ENCODE data around the gene ITGB7. TPM values are rescaled to one million over a fixed set of nuclear protein-coding genes. Genes with fewer than 3 reads are reported as not detected.

Gene ITGB7
- total and polyA plus RNA-seq, 10 of the 15 experiments (the other 5 are each of a cell fraction or from before 2014, with no cell fraction given): 54.5 to 487 (median 252) TPM

DNA sequence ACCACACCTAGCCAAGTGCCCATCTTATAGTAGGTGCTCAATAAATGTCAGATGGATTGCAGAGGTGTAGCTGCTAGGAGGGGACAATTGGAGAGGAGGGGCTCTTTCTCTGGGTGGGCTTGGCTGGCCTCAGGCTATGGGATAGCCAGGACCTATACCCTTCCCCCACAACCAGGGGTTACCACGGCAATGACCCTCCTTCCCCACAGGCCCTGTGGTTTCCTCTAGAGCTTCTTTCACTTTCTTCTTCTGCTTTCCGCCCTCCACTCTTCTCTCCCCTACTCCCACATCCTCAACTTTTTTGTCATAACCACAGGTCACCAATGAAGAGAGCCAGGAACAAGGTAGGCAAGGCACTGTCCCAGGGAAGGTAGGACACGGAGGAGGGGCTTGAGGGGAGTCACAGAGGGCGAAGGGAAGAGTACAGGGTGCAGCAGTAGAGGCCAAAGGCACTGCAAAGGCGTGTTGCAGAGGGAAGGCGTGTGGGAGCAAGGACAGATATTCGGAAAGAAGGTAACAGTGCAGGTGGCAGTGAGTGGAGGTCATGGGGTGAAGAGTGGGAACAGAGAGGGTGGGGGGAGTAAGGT, 1.9 kb upstream of the ITGB7 start (continued):
- TF ChIP-seq, protein P1, sequence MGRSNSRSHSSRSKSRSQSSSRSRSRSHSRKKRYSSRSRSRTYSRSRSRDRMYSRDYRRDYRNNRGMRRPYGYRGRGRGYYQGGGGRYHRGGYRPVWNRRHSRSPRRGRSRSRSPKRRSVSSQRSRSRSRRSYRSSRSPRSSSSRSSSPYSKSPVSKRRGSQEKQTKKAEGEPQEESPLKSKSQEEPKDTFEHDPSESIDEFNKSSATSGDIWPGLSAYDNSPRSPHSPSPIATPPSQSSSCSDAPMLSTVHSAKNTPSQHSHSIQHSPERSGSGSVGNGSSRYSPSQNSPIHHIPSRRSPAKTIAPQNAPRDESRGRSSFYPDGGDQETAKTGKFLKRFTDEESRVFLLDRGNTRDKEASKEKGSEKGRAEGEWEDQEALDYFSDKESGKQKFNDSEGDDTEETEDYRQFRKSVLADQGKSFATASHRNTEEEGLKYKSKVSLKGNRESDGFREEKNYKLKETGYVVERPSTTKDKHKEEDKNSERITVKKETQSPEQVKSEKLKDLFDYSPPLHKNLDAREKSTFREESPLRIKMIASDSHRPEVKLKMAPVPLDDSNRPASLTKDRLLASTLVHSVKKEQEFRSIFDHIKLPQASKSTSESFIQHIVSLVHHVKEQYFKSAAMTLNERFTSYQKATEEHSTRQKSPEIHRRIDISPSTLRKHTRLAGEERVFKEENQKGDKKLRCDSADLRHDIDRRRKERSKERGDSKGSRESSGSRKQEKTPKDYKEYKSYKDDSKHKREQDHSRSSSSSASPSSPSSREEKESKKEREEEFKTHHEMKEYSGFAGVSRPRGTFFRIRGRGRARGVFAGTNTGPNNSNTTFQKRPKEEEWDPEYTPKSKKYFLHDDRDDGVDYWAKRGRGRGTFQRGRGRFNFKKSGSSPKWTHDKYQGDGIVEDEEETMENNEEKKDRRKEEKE (IDR thresholded peaks at IDR 0.05): no peak
- TF ChIP-seq YY1 (IDR thresholded peaks at IDR 0.05; ENCODE audit: low read depth, low read length): no peak
- TF ChIP-seq ZNF687 (IDR thresholded peaks at IDR 0.05): no peak
- TF ChIP-seq NFXL1 (IDR thresholded peaks at IDR 0.05; ENCODE audit: borderline replicate concordance): no peak
- TF ChIP-seq STAT1 (conservative IDR thresholded peaks at IDR 0.05): no peak
- TF ChIP-seq PRDM15 (CRISPR knock-in tag; IDR thresholded peaks at IDR 0.05): no peak
- TF ChIP-seq, protein P2, sequence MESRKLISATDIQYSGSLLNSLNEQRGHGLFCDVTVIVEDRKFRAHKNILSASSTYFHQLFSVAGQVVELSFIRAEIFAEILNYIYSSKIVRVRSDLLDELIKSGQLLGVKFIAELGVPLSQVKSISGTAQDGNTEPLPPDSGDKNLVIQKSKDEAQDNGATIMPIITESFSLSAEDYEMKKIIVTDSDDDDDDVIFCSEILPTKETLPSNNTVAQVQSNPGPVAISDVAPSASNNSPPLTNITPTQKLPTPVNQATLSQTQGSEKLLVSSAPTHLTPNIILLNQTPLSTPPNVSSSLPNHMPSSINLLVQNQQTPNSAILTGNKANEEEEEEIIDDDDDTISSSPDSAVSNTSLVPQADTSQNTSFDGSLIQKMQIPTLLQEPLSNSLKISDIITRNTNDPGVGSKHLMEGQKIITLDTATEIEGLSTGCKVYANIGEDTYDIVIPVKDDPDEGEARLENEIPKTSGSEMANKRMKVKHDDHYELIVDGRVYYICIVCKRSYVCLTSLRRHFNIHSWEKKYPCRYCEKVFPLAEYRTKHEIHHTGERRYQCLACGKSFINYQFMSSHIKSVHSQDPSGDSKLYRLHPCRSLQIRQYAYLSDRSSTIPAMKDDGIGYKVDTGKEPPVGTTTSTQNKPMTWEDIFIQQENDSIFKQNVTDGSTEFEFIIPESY (IDR thresholded peaks at IDR 0.05): no peak
- no peak for TF ChIP-seq SREBF1 (IDR thresholded peaks at IDR 0.05; ENCODE audit: low read length)
- TF ChIP-seq, protein P3, sequence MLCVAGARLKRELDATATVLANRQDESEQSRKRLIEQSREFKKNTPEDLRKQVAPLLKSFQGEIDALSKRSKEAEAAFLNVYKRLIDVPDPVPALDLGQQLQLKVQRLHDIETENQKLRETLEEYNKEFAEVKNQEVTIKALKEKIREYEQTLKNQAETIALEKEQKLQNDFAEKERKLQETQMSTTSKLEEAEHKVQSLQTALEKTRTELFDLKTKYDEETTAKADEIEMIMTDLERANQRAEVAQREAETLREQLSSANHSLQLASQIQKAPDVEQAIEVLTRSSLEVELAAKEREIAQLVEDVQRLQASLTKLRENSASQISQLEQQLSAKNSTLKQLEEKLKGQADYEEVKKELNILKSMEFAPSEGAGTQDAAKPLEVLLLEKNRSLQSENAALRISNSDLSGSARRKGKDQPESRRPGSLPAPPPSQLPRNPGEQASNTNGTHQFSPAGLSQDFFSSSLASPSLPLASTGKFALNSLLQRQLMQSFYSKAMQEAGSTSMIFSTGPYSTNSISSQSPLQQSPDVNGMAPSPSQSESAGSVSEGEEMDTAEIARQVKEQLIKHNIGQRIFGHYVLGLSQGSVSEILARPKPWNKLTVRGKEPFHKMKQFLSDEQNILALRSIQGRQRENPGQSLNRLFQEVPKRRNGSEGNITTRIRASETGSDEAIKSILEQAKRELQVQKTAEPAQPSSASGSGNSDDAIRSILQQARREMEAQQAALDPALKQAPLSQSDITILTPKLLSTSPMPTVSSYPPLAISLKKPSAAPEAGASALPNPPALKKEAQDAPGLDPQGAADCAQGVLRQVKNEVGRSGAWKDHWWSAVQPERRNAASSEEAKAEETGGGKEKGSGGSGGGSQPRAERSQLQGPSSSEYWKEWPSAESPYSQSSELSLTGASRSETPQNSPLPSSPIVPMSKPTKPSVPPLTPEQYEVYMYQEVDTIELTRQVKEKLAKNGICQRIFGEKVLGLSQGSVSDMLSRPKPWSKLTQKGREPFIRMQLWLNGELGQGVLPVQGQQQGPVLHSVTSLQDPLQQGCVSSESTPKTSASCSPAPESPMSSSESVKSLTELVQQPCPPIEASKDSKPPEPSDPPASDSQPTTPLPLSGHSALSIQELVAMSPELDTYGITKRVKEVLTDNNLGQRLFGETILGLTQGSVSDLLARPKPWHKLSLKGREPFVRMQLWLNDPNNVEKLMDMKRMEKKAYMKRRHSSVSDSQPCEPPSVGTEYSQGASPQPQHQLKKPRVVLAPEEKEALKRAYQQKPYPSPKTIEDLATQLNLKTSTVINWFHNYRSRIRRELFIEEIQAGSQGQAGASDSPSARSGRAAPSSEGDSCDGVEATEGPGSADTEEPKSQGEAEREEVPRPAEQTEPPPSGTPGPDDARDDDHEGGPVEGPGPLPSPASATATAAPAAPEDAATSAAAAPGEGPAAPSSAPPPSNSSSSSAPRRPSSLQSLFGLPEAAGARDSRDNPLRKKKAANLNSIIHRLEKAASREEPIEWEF (IDR thresholded peaks at IDR 0.05; ENCODE audit: insufficient replicate concordance, low read depth, low read length): no peak
- TF ChIP-seq HDAC6 (IDR thresholded peaks at IDR 0.05; ENCODE audit: unreplicated experiment): no peak

All from GM12878 (cell line).